Activated B cell treated with CpG ODN at 0.5 μM for 24 hours (primary cell): Measurements from ENCODE around the gene VSIG10L2. TPM values are rescaled to one million over a fixed set of nuclear protein-coding genes. Genes with fewer than 3 reads are reported as not detected.

ENCODE experiments used
- ATAC-seq: fragments of 200-7000 bp; cut with Tn5 transposase; one replicate; pipeline ENCODE4 v1.10.0; 2021; ENCODE audit warnings: low read depth, mild to moderate bottlenecking, moderate library complexity
- CTCF ChIA-PET: fragments of 350-600 bp; sonication (Branson Sonifier 250); formaldehyde crosslinking; loops from one replicate; lab custom pipeline; 2021; ENCODE audit warnings: antibody characterized with exemption; lab: Charles Lee
- POLR2A ChIA-PET: fragments of 350-600 bp; sonication (Branson Sonifier 250); formaldehyde crosslinking; loops from one replicate; lab custom pipeline; 2021; ENCODE audit warnings: antibody characterized with exemption; lab: Charles Lee
- DNase-seq: peaks from one replicate; pipeline ENCODE4 v3.0.0; 2022
- H3K27ac Mint-ChIP-seq: one replicate; pipeline ENCODE4 v1.8.0; 2020; ENCODE audit warnings: mixed read lengths
- H3K27me3 Mint-ChIP-seq: one replicate; pipeline ENCODE4 v1.8.0; 2021; ENCODE audit warnings: mixed read lengths
- H3K36me3 Mint-ChIP-seq: one replicate; pipeline ENCODE4 v1.8.0; 2021; ENCODE audit warnings: low read depth, mixed read lengths
- H3K4me1 Mint-ChIP-seq: one replicate; pipeline ENCODE4 v1.8.0; 2021; ENCODE audit warnings: mixed read lengths
- H3K4me3 Mint-ChIP-seq: one replicate; pipeline ENCODE4 v1.8.0; 2020; ENCODE audit warnings: mild to moderate bottlenecking, mixed read lengths
- H3K9me3 Mint-ChIP-seq: one replicate; pipeline ENCODE4 v1.8.0; 2020; ENCODE audit warnings: mixed read lengths
- CTCF ChIP-seq: fragments of 200-600 bp; IDR thresholded peaks from one replicate; pipeline ENCODE4 v1.8.0; 2022; ENCODE audit warnings: antibody characterized with exemption, mild to moderate bottlenecking
- intact Hi-C: fragments of 100-400 bp; cut with micrococcal nuclease; formaldehyde crosslinking; loops from one replicate; pipeline ENCODE4 v1.15.1; 2024
- total RNA-seq: library from RNA; stranded (reverse); gene quantifications from 2 replicates; pipeline ENCODE4 v1.2.3, GENCODE V29; 2022

Gene VSIG10L2
- total RNA-seq, 1 donor from 2014 or later = not detected

- POLR2A ChIA-PET = no interaction called here
- H3K4me3 Mint-ChIP-seq = no peak overlapping the region
- H3K4me1 Mint-ChIP-seq = no peaks in the 10 kb centered on the region
- peaks cover 4% of the 10 kb centered on the region for H3K27me3 Mint-ChIP-seq
- no peak overlapping the region for H3K27ac Mint-ChIP-seq
- intact Hi-C loops = no loop called here
- TF ChIP-seq CTCF = no peak
- ATAC-seq (no peak), DNase-seq (no peak)
- CTCF ChIA-PET = no interaction called here
- H3K9me3 Mint-ChIP-seq = no peaks in the 10 kb centered on the region
- no peaks in the 10 kb centered on the region for H3K36me3 Mint-ChIP-seq
Measured at GRCh38 chr11:125954123-125954944, 8.5 kb downstream of the VSIG10L2 start.

- DNase-seq (no peak), ATAC-seq (no peak)
- ChIA-PET POLR2A (no interaction called here), CTCF (no interaction called here)
- no peaks in the 10 kb centered on the region for H3K36me3 Mint-ChIP-seq
- intact Hi-C loops = no loop called here
- peaks cover 4% of the 10 kb centered on the region for H3K27me3 Mint-ChIP-seq
- no peaks in the 10 kb centered on the region for H3K4me1 Mint-ChIP-seq
- no peak overlapping the region for H3K27ac Mint-ChIP-seq
- no peak overlapping the region for H3K4me3 Mint-ChIP-seq
- no peak for TF ChIP-seq CTCF
- H3K9me3 Mint-ChIP-seq = no peaks in the 10 kb centered on the region
Measured at GRCh38 chr11:125954945-125955640, 9.2 kb downstream of the VSIG10L2 start.

- Mint-ChIP-seq H3K4me1 (no peaks in the 10 kb centered on the region), H3K9me3 (no peaks in the 10 kb centered on the region), H3K4me3 (no peak overlapping the region), H3K27me3 (peaks cover 4% of the 10 kb centered on the region), H3K36me3 (no peaks in the 10 kb centered on the region), H3K27ac (no peak overlapping the region)
- POLR2A ChIA-PET = no interaction called here
- TF ChIP-seq CTCF = no peak
- ATAC-seq (no peak), DNase-seq (no peak)
- intact Hi-C loops = no loop called here
- CTCF ChIA-PET = no interaction called here
Measured at GRCh38 chr11:125955856-125956255, 10.0 kb downstream of the VSIG10L2 start.

GRCh38 chr11:125956391-125957134 is 10.7 kb downstream of the VSIG10L2 start:
- intact Hi-C loops = no loop called here
- TF ChIP-seq CTCF = no peak
- ChIA-PET CTCF (no interaction called here), POLR2A (no interaction called here)
- no peak overlapping the region for H3K4me3 Mint-ChIP-seq
- peaks cover under 1% of the 10 kb centered on the region for H3K27me3 Mint-ChIP-seq
- DNase-seq (no peak), ATAC-seq (no peak)
- H3K9me3 Mint-ChIP-seq = peaks cover 2% of the 10 kb centered on the region
- H3K27ac Mint-ChIP-seq = no peak overlapping the region
- H3K4me1 Mint-ChIP-seq = no peaks in the 10 kb centered on the region
- H3K36me3 Mint-ChIP-seq = no peaks in the 10 kb centered on the region
